Measurements from ENCODE around the gene SESN1. TPM values are rescaled to one million over a fixed set of nuclear protein-coding genes. Genes with fewer than 3 reads are reported as not detected.

SESN1 gene
- total RNA-seq, 1 experiment from 2014 or later, result 17.5 TPM

DNA sequence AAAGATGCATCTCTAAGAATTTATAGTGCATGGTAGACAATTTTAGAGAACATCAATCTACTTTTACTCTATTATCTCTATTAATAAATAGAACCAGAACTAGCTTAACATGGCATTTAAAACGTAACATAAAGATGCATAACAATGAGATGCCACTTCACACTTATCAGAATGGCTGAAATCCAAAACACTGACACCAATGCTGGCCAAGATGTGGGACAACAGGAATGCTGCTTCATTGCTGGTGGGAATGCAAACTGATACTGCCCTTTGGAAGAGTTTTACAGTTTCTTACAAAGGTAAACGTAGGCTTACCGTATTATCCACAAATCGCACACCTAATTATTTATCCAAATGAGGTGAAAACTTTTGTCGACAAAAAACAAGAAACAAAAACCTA is 95.2 kb downstream of the SESN1 start:
- no peak overlapping the region for H3K4me3 Mint-ChIP-seq
- Histone ChIP-seq H3K4ac (ENCODE audit: low read depth, low read length) (no peak overlapping the region), H4K8ac (replicated peaks; ENCODE audit: insufficient read length, low read depth, low read length) (no peak overlapping the region), H3K18ac (ENCODE audit: insufficient read length, low read depth, low read length) (no peak overlapping the region), H4K91ac (ENCODE audit: insufficient read length, low read depth, low read length) (no peak overlapping the region), H4K5ac (ENCODE audit: insufficient read length, low read depth, low read length) (no peak overlapping the region), H3K23me2 (ENCODE audit: insufficient read length, low read depth, low read length, poor library complexity, severe bottlenecking) (no peaks in the 10 kb centered on the region), H2AFZ (ENCODE audit: low read length) (no peak overlapping the region), H3K27me3 (ENCODE audit: insufficient read depth, low read length) (no peaks in the 10 kb centered on the region), H2BK120ac (ENCODE audit: low read depth, low read length, poor library complexity, severe bottlenecking) (no peak overlapping the region), H2BK20ac (ENCODE audit: low read depth, low read length, poor library complexity, severe bottlenecking) (no peak overlapping the region), H3T11ph (ENCODE audit: low read length) (no peak overlapping the region), H3K79me2 (ENCODE audit: insufficient read depth, low read length) (no peaks in the 10 kb centered on the region; the same call in 1 of the 2 replicates), H3K9me3 (ENCODE audit: control insufficient read depth, low read depth, low read length) (no peaks in the 10 kb centered on the region), H2BK12ac (ENCODE audit: insufficient read length, low read depth, low read length) (no peak overlapping the region), H3K79me1 (ENCODE audit: insufficient read depth, low read depth, low read length, poor library complexity, severe bottlenecking) (no peaks in the 10 kb centered on the region), H2BK15ac (ENCODE audit: low read depth, low read length) (no peak overlapping the region), H4K20me1 (ENCODE audit: control insufficient read depth, insufficient read depth, insufficient read length) (no peaks in the 10 kb centered on the region), H3K14ac (ENCODE audit: insufficient read depth, low read length) (no peak overlapping the region), H2AK5ac (ENCODE audit: insufficient read length, low read length) (no peak overlapping the region), H3K27ac (ENCODE audit: insufficient read length, low read depth, low read length) (no peak overlapping the region), H3K23ac (ENCODE audit: insufficient read length, low read depth, low read length) (no peak overlapping the region), H3K4me1 (ENCODE audit: insufficient read depth, low read length) (no peaks in the 10 kb centered on the region), H3K56ac (ENCODE audit: insufficient read length, low read depth, low read length) (no peak overlapping the region), H2BK5ac (ENCODE audit: insufficient read length, low read length) (no peak overlapping the region), H3K4me2 (ENCODE audit: insufficient read depth, insufficient read length, low read length) (no peak overlapping the region), H3K9ac (ENCODE audit: extremely low read depth, insufficient read length, low read length) (no peak overlapping the region)
- H3K4me1 Mint-ChIP-seq, result no peaks in the 10 kb centered on the region
- no CpG with 5 or more reads among the region's 5 CpGs for WGBS (ENCODE audit: extremely low coverage, insufficient read length, low lambda C conversion rate)
- no peak overlapping the region for H3K27ac Mint-ChIP-seq
- TF ChIP-seq, protein P1, sequence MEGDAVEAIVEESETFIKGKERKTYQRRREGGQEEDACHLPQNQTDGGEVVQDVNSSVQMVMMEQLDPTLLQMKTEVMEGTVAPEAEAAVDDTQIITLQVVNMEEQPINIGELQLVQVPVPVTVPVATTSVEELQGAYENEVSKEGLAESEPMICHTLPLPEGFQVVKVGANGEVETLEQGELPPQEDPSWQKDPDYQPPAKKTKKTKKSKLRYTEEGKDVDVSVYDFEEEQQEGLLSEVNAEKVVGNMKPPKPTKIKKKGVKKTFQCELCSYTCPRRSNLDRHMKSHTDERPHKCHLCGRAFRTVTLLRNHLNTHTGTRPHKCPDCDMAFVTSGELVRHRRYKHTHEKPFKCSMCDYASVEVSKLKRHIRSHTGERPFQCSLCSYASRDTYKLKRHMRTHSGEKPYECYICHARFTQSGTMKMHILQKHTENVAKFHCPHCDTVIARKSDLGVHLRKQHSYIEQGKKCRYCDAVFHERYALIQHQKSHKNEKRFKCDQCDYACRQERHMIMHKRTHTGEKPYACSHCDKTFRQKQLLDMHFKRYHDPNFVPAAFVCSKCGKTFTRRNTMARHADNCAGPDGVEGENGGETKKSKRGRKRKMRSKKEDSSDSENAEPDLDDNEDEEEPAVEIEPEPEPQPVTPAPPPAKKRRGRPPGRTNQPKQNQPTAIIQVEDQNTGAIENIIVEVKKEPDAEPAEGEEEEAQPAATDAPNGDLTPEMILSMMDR (conservative IDR thresholded peaks at IDR 0.05), result no peak
- no peak for DNase-seq
- no peaks in the 10 kb centered on the region for H3K9me3 Mint-ChIP-seq
- H3K36me3 Mint-ChIP-seq (ENCODE audit: insufficient read depth in 1 of 3, low read depth in 3 of 3), result peaks cover 0 to 28% (median 14%) of the 10 kb centered on the region in 3 experiments; a peak in 3 of 7 replicates
- no peaks in the 10 kb centered on the region for H3K27me3 Mint-ChIP-seq (ENCODE audit: low read depth)

All from H9 (cell line).